HG03135 (cell line): Measurements from ENCODE around the gene CD9.

Experiments used
- ATAC-seq: cut with Tn5 transposase; IDR thresholded peaks from one replicate; pipeline ENCODE4 v1.9.1; 2021; ENCODE audit warnings: mild to moderate bottlenecking, moderate library complexity; ENCODE audit not compliant: unreplicated experiment

The CD9 gene

DNA sequence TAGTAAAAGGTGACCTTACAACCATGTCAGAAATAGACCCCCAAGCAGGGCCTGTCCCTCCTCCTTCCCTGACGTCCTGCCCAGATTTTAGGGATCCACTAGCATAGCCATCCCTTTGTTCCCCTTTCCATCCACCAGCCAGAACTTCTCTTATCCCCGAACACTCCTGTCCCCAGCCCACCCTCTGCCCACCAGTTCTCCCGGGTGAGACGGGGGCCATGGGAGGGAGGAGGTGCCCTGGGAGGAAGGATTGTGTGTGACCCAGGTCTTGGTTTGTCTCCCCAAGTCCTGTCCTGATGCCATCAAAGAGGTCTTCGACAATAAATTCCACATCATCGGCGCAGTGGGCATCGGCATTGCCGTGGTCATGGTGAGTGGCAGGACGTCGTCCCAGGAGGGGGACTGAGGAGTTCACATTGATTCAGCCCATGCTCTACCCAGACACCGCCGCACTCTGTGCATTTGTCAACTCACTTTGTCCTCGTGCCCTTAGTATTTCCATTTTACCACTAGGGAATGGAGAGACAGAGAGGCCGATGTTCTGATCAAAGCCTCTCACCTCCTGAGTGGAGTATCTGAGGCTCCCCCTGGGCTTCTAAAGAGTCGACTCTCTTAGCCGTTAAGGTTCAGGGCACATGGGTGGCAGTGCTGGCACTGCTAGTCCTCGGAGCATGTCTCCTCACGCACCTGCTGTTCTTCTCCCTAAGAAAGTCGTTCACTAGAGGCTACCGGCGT lies 35.9 kb downstream of the CD9 start:
- ATAC-seq: no peak

DNA sequence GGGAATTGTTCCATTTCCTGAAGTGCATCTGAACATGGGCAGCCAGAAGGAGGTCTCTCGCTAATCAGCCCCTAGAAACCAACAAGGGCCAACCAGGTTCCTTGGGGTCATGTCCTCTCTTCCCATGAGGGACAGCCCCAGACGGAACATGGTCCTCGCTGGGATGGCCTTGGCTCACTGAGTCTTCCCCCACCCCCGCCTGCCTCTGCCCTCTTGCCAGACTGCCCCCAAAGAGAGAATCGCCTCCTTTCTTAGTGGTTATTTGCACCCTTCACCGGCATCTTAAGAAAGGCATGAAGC lies 36.4 kb downstream of the CD9 start:
- ATAC-seq: no peak

GRCh38 chr12:6237830-6238229 lies 37.6 kb downstream of the CD9 start:
- no peak for ATAC-seq

DNA sequence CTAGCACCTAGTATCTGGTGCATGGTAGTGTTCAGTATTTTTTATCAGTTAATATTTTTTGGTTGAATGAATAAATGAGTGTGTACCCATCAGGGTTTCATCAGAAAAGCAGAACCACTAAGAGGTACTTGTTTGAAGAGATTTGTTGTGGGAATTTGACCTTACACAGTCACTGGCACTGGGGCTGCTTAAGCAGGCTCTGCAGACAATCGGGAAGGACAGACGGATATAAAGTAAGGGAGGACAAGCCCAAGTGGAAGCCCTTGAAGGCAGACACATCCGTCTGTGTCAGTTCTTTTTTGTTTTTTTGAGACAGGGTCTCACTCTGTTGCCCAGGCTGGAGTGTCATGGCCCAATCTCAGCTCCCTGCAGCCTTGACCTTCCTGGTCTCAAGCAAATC lies 38.7 kb downstream of the CD9 start:
- ATAC-seq: no peak

DNA sequence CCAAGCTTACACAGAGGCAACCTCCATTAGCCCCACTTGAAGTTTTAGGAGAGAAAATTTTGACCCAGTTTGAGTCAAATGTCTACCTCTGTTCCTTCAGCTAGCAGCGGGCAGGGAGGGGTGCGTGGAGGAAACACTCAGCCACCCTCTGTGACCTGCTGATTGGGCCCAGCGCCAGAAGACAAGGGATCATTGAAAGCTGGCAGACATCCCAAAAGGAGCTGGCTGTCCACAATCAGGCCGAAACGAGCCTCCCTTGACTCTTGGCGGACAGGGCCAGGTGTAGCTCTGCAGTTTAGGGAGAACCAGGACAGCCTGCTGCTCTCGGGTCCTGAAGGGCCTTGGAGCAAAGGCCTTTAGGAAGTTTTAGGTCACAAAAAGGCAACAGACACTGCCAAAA lies 41.3 kb downstream of the CD9 start:
- no peak for ATAC-seq

- ATAC-seq: no peak
Observed at GRCh38 chr12:6249580-6249979, 49.4 kb downstream of the CD9 start.

DNA sequence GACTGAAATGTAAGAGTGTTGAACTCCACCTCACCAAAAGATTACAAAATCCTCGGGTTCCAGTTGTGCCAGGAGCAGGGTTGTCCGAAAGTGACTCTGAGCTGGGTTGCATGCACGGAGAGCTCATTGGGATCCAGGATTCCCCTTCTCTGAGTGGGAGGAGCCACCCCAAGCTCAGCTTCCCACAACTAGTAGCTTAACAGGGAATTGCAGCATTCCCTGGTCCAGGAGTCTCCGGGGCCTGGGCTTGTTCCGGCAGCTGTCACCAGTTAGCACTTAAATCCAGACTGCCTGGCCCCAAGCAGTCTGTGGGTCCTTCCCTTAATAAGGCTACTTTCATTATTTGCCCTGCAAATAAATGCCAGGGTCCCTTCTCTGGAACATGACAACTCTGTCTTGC lies 50.1 kb downstream of the CD9 start:
- no peak for ATAC-seq

DNA sequence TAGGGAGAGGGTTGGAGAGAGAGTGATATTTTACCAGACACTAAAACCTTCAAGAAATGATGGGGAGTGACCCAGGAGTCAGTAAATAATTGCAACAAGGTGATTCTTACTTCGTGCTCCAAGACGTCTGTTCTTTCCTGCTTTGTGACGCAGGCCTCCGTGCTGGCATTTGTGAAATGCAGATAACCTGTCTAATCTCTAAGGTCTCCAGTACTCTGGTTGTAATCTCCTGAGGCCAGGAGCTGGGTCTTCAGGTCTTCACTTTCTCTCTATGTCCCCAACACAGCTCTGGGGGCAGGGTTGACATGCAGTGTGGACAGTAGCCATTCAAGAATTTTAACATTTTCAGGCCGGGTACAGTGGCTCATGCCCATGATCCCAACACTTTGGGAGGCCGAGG lies 53.1 kb downstream of the CD9 start:
- ATAC-seq: no peak

DNA sequence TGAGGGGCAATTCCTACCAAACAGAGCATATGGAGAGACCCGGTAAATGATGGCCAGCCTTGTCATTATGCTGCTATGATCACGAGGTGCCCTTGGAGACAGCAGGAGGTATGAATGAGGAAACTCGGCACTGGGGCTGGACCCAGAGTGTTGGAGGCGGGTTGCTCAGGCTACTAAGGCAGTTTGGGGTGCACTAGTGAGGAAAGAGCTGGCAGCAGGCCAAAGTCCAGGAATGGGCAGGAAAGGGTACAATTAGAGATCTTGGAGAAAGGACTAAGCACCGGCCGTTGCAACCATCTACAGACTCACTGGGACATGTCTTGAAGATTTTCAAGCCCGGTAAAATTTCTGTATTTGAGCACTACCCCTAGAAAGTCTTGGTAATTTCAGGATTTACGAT lies 54.3 kb downstream of the CD9 start:
- ATAC-seq: no peak

DNA sequence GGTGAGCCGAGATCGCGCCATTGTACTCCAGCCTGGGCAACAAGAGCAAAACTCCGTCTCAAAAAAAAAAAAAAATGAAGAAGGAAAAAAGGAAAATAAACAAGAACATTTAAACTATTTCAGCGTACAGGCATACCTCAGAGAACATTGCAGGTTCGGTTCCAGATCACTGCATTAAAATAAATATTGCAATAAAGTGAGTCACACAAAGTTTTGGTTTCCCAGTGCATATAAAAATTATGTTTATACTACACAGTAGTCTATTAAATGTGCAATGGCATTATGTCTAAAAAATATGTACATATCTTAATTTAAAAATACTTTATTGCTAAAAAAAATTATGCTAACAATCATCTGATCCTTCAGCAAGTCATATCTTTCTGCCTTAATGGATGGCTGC lies 56.8 kb downstream of the CD9 start:
- ATAC-seq: no peak

DNA sequence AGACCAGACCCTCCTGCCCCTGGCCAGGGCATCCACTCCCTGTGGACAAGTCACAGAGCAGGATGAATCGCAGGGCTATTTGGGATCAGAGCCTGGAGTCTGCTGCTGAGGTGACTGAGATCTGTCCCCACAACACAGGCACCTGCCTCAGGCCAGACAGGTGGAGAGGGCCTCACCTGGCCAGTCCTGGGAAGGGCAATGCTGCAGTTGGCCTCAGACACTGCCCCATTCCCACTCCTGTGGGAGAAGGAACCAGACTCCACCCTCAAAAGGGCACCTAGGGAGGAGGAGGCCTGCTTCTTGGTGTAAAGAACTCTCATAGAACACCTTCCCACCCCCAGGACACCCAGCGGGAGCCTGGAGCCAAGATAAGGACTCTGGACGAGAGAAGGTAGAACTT lies 62.0 kb downstream of the CD9 start:
- ATAC-seq: no peak

- no peak for ATAC-seq
Observed at GRCh38 chr12:6262623-6263022, 62.4 kb downstream of the CD9 start.

GRCh38 chr12:6263931-6264330 lies 63.7 kb downstream of the CD9 start:
- ATAC-seq: no peak

DNA sequence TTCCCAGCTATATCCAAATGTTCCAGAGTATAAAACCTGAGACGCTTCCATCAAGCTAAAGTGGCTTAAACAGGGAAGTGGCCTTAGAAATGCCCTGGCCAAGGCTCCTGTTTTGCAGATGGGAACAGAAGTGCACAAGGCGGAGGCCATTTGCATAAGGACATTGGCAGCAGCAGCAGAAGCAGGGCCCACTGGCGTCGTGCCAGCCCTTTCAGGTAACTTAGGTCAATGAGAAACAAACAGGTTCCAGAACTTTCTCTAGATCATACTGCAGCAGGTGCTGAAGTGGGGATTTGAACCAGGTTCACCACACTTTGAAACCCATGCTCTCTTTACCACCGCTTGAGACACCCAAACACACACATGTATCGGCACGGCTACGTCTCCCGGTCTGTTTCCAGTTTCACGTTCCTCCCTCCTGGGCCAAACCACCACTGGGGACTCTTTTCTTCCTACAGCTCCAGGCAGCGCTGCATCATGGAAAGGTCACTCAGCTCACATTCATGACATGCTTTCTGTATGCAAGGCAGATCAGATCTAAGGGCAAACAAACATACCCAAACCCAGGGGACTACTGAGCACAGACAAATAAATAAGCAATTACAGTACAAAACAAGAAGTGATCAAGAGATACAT lies 64.3 kb downstream of the CD9 start:
- ATAC-seq: no peak

DNA sequence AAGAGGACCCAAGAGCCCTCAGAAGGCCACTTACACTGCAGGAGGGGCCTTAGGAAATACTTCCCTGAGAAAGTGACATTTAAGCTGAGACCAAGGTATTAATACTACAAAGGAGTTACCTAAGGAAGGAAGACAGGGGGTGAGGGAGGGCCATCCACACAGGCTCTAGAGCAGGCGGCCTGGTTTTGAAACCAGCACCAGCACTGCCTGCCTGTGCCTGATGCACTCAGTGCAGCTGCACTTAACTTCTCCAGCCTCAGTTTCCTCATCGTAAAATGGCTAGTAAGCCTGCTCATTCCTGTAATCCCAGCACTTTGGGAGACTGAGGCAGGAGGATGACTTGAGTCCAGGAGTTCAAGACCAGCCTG lies 64.8 kb downstream of the CD9 start:
- no peak for ATAC-seq

GRCh38 chr12:6266541-6266966 lies 66.4 kb downstream of the CD9 start:
- ATAC-seq: no peak

- no peak for ATAC-seq
Observed at GRCh38 chr12:6266971-6267721, 66.9 kb downstream of the CD9 start.

DNA sequence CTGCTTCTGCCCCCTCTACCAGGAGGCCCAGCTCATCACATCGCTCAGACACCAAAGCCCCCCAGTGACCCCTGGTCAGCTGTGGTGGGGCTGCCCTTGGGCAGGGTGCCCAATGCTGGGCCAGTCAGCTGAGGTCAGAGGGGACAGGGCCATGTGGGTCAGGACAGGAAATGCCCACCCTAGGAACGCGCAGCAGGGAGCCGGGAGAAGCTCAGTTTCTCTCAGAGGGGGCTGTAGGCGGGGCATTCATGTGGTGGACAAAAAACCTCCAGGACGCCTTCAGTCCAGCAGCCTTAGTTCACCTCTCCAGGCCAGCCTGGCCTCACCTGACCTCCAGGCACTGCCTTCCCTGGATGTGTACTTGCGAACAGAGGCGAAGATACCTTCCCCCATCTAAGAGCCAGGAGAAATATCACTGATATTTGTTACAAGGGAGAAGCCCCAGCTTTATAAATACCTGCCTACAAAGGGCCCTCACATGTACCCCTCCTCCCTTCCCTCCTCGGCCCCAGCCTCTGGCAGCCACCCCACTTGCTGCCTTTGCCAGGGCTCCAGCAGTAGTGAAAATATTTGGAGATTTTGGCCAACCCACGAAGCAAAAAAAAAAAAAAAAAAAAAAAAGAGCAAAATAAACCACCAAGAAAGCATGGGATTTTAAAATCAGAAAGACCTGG lies 68.4 kb downstream of the CD9 start:
- ATAC-seq: no peak

DNA sequence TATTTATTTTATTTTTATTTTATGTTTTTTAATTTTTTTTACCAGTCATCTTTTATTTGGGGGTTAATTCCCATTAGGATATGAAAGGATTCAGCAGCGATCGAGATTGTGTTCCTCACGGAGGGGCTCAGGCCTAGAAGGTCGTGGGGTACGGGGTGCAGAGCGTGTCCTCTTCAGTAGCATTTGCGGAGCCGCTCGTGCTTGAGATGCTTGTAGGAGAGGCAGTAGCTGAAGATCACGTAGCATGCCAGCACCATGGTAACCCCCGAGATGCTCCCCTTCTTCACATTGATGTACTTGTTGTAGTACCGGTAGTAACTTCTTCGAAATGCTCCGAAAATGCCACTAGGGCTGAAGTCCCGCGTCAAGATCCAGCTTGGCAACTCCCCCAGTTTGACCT lies 69.8 kb downstream of the CD9 start:
- ATAC-seq: no peak

DNA sequence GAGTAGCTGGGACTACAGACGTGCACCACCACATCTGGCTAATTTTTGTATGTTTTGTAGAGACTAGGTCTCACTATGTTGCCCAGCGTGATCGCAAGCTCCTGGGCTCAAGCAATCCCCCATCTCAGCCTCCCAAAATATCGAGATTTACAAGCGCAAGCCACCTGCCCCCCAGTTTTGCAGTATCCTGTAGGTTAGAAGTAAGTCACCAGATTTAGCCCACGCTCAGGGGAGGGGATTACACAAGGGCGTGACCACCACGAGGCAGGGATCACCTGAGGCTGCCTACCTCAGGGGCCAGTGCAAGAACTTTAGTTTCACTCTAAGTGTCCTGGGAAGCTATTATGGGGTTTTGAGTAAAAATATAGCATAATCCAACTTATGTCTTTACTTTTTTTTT lies 71.1 kb downstream of the CD9 start:
- no peak for ATAC-seq

DNA sequence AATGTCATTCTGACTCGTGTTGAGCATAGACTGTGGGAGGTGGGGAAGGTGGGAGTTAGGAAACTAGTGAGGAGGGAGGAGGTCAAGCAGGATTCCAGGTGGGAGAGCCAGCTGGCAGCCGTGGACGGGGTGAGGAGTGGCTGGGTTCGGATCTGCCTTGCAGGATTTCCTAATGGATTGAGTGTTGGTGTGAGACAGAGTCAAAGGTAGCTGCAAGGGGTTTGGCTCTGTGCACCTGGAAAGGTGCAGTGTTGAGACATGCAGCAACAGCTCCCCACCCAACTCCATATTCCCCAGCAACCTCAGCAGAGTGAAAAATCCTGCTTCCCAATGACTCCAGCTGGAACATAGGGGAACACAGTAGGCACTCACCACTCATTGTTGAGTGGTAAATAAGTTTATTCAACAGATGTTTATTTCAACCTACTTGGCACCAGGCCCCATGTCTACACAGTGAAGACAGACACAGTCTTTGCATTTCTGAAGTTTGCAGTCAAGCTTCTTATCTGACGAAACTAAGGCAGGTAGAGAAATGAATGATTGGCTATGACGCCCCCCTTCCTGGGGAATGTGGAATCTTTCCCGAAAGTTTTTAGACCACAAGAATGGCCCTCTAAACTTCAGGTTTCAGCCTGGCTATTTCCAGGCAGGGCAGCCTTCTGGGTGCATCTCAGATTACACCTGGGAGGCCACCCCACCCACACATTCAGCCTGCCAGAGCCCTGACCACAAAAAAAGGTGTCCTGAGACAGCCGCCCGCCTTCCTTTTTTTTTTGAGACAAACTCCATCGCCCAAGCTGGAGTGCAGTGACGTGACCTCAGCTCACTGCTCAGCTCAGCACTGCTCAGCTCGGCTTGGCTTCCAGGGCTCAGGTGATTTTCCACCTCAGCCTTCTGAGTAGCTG lies 72.4 kb downstream of the CD9 start:
- ATAC-seq: no peak
